ENCODE measurements around the gene KIF1B. TPM values are rescaled to one million over a fixed set of nuclear protein-coding genes. Genes with fewer than 3 reads are reported as not detected.

Gene KIF1B
- total RNA-seq, 1 donor from 2014 or later = 49.4 TPM

DNA sequence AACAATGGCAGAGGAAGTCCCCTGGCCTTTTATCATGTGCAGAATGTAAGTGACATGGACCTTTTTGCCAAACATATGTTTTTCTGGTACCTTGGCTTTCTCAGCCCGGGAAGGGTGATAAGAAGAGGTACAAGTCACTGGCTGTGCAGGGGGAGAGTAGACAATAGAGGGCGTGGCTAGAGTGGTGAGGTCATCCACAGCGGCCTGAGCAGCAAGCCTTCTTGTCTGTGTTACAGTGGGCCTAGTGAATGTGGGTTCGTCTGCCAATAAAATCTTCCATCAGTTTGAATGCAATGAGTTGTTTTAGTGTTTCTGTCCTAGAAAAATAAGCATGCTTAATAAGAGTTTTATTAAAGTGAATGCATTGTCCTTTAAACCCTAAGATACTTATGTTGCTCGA, 129.4 kb downstream of the KIF1B start:
- peaks cover 13% of the 10 kb centered on the region for H3K4me1 Mint-ChIP-seq (ENCODE audit: low read depth)
- peaks cover 25% of the 10 kb centered on the region for H3K36me3 Mint-ChIP-seq (ENCODE audit: low read depth)
- TF ChIP-seq, protein P1, sequence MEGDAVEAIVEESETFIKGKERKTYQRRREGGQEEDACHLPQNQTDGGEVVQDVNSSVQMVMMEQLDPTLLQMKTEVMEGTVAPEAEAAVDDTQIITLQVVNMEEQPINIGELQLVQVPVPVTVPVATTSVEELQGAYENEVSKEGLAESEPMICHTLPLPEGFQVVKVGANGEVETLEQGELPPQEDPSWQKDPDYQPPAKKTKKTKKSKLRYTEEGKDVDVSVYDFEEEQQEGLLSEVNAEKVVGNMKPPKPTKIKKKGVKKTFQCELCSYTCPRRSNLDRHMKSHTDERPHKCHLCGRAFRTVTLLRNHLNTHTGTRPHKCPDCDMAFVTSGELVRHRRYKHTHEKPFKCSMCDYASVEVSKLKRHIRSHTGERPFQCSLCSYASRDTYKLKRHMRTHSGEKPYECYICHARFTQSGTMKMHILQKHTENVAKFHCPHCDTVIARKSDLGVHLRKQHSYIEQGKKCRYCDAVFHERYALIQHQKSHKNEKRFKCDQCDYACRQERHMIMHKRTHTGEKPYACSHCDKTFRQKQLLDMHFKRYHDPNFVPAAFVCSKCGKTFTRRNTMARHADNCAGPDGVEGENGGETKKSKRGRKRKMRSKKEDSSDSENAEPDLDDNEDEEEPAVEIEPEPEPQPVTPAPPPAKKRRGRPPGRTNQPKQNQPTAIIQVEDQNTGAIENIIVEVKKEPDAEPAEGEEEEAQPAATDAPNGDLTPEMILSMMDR (IDR thresholded peaks at IDR 0.05) = no peak
- no peaks in the 10 kb centered on the region for H3K27me3 Mint-ChIP-seq (ENCODE audit: low read depth)
- H3K4me3 Mint-ChIP-seq (ENCODE audit: unreplicated experiment) = no peak overlapping the region
- no peak for DNase-seq (ENCODE audit: low spot score)
- H3K27ac Mint-ChIP-seq (ENCODE audit: unreplicated experiment) = no peak overlapping the region
- H3K9me3 Mint-ChIP-seq (ENCODE audit: low read depth) = no peaks in the 10 kb centered on the region

GRCh38 chr1:10340930-10341590, 130.7 kb downstream of the KIF1B start:
- Mint-ChIP-seq H3K4me3 (ENCODE audit: unreplicated experiment) (no peak overlapping the region), H3K9me3 (ENCODE audit: low read depth) (no peaks in the 10 kb centered on the region), H3K27ac (ENCODE audit: unreplicated experiment) (peak overlapping the region; percentile 10), H3K27me3 (ENCODE audit: low read depth) (no peaks in the 10 kb centered on the region), H3K36me3 (ENCODE audit: low read depth) (peaks cover 29% of the 10 kb centered on the region), H3K4me1 (ENCODE audit: low read depth) (peaks cover 13% of the 10 kb centered on the region)
- no peak for DNase-seq (ENCODE audit: low spot score)
- TF ChIP-seq, protein P1 (IDR thresholded peaks at IDR 0.05) = no peak

GRCh38 chr1:10347109-10347508, 136.7 kb downstream of the KIF1B start:
- no peak overlapping the region for H3K27ac Mint-ChIP-seq (ENCODE audit: unreplicated experiment)
- TF ChIP-seq, protein P1 (IDR thresholded peaks at IDR 0.05) = no peak
- no peak overlapping the region for H3K4me3 Mint-ChIP-seq (ENCODE audit: unreplicated experiment)
- H3K27me3 Mint-ChIP-seq (ENCODE audit: low read depth) = no peaks in the 10 kb centered on the region
- no peaks in the 10 kb centered on the region for H3K4me1 Mint-ChIP-seq (ENCODE audit: low read depth)
- peaks cover 27% of the 10 kb centered on the region for H3K36me3 Mint-ChIP-seq (ENCODE audit: low read depth)
- no peaks in the 10 kb centered on the region for H3K9me3 Mint-ChIP-seq (ENCODE audit: low read depth)
- DNase-seq (ENCODE audit: low spot score) = no peak

- TF ChIP-seq, protein P1 (IDR thresholded peaks at IDR 0.05) = no peak
- H3K4me1 Mint-ChIP-seq (ENCODE audit: low read depth) = peaks cover 6% of the 10 kb centered on the region
- no peaks in the 10 kb centered on the region for H3K9me3 Mint-ChIP-seq (ENCODE audit: low read depth)
- H3K27me3 Mint-ChIP-seq (ENCODE audit: low read depth) = no peaks in the 10 kb centered on the region
- peaks cover 15% of the 10 kb centered on the region for H3K36me3 Mint-ChIP-seq (ENCODE audit: low read depth)
- H3K27ac Mint-ChIP-seq (ENCODE audit: unreplicated experiment) = no peak overlapping the region
- no peak for DNase-seq (ENCODE audit: low spot score)
- no peak overlapping the region for H3K4me3 Mint-ChIP-seq (ENCODE audit: unreplicated experiment)
Measured at GRCh38 chr1:10353282-10353681, 142.9 kb downstream of the KIF1B start.

DNA sequence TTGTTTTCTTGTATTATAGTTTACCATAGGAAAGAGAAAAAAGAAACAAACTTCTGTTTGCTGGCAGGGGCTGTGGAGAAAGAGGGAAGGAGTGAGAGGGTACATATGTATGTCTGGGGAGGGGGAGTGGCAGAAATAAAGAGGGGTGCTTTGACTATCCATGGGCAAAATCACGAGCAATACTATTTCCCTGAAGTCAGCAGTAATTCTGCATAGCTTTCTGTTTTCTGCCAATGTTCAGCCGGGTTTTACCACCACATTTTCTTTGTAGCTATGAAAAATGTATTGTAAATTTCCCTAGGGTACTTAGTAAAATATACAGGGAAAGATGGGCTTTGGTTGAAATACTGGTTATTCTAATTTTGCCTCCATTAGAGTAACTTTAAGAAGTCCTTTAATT, 143.3 kb downstream of the KIF1B start:
- Mint-ChIP-seq H3K36me3 (ENCODE audit: low read depth) (peaks cover 12% of the 10 kb centered on the region), H3K27me3 (ENCODE audit: low read depth) (no peaks in the 10 kb centered on the region), H3K9me3 (ENCODE audit: low read depth) (no peaks in the 10 kb centered on the region), H3K4me1 (ENCODE audit: low read depth) (peaks cover 6% of the 10 kb centered on the region), H3K4me3 (ENCODE audit: unreplicated experiment) (no peak overlapping the region), H3K27ac (ENCODE audit: unreplicated experiment) (peak overlapping the region; percentile 8)
- DNase-seq (ENCODE audit: low spot score) = no peak
- TF ChIP-seq, protein P1 (IDR thresholded peaks at IDR 0.05) = no peak

All from chondrocyte (in vitro differentiated cells).